Right lobe of liver (tissue), 6 donors: Measurements from ENCODE around the gene ABL1. TPM values are rescaled to one million over a fixed set of nuclear protein-coding genes. Genes with fewer than 3 reads are reported as not detected.

ENCODE experiments used
- ATAC-seq, 4 donors: fragments of 200-7000 bp; cut with Tn5 transposase; one replicate each; pipeline ENCODE4 v1.9.1; 2020; ENCODE audit warnings: mild to moderate bottlenecking in 4 of 4, moderate library complexity in 4 of 4
- DNase-seq, 3 donors: peaks; one replicate each; pipeline ENCODE4 v3.0.0-alpha.2; 2020
- H3K27ac ChIP-seq, 3 donors: fragments of 200-600 bp; one replicate each; pipeline ENCODE4 v1.8.0; 2022
- H3K27me3 ChIP-seq, 2 donors: fragments of 200-600 bp; one replicate each; pipeline ENCODE4 v1.8.0; 2022
- H3K36me3 ChIP-seq, 4 donors: fragments of 200-600 bp; sonication (generic) in 1 of 4; one replicate each; pipeline versions ENCODE4 v1.5.1 to v1.8.0; 2017 to 2022; ENCODE audit warnings: control low read depth in 1 of 4
- H3K4me1 ChIP-seq, 4 donors: fragments of 200-600 bp; sonication (generic) in 1 of 4; one replicate each; pipeline versions ENCODE4 v1.5.1 to v1.8.0; 2017 to 2022; ENCODE audit warnings: control low read depth in 1 of 4
- H3K4me3 ChIP-seq, 3 donors: fragments of 200-600 bp; one replicate each; pipeline ENCODE4 v1.8.0; 2022
- H3K9me3 ChIP-seq, 4 donors: fragments of 200-600 bp; sonication (generic) in 1 of 4; one replicate each; pipeline versions ENCODE4 v1.5.1 to v1.8.0; 2017 to 2022; ENCODE audit warnings: control low read depth in 1 of 4
- CTCF ChIP-seq, 4 donors: fragments of 200-600 bp in 3 of 4; fragments of 450-650 bp in 1 of 4; IDR thresholded peaks; one replicate each; pipeline versions ENCODE4 v1.5.1 to v1.8.0; 2016 to 2022; ENCODE audit warnings: antibody characterized with exemption in 4 of 4, mild to moderate bottlenecking in 2 of 4
- POLR2A ChIP-seq: fragments of 450-650 bp; IDR thresholded peaks from one replicate; pipeline ENCODE4 v1.6.1; 2017; ENCODE audit warnings: antibody characterized with exemption, mild to moderate bottlenecking
- WGBS: methylation state at CpG from one replicate; pipeline ENCODE4 v1.1.6; 2018; ENCODE audit warnings: low coverage, low lambda C conversion rate; ENCODE audit not compliant: insufficient coverage; ENCODE audit errors: missing lambda C conversion rate; 5-methylcytosine and 5-hydroxymethylcytosine counted together
- intact Hi-C, 2 donors: fragments of 100-400 bp; cut with DNase I; formaldehyde crosslinking; loops; one replicate each; pipeline versions ENCODE4 v1.11.2 to v1.14.1; 2022
- total RNA-seq, 6 experiments: library from RNA; depleted of rRNA in 2 of 6; stranded (reverse); fragments of >200 nt in 2 of 6; fragmentation: NEBNext Ultra II Directional in 3 of 6; extraction: Animal tissue kit (Norgen Biotek cat#: 25700) in 3 of 6; gene quantifications; one replicate each; pipeline versions ENCODE4 v1.1.0 to v1.2.4, GENCODE V29; 2016 to 2023
- donor health status: DM: no; HTN: yes; CAD: no.
- donor health status: DM: no; HTN: no; CAD: no.
- donor health status: DM: no; HTN: no; CAD: no.
- donor health status: DM: no; HTN: yes; CAD: no.
- donor health status: DM: no; HTN: yes; CAD: no.

ABL1 gene
- total RNA-seq, 6 experiments from 2014 or later = 17.0 to 25.8 (median 18.8) TPM

- WGBS = 72% methylated on average over 18 of the region's 22 CpGs
- peaks cover 0 to 3% (median 0%) of the 10 kb centered on the region in 4 donors for H3K4me1 ChIP-seq
- H3K4me3 ChIP-seq = no peak overlapping the region
- peak; percentile 40 to 61 (median 42) for ATAC-seq
- no peak for TF ChIP-seq POLR2A
- TF ChIP-seq CTCF (IDR thresholded peaks at IDR 0.05) = no peak
- peak in 1 of 3 donors; percentile 59 for DNase-seq
- H3K27ac ChIP-seq = no peak overlapping the region
- intact Hi-C loops = no loop called here
- no peaks in the 10 kb centered on the region for H3K27me3 ChIP-seq
- no peaks in the 10 kb centered on the region for H3K9me3 ChIP-seq
- peaks cover 0 to 24% (median 6%) of the 10 kb centered on the region in 4 donors for H3K36me3 ChIP-seq
These were observed 23.0 kb downstream of the ABL1 start for GRCh38 chr9:130857864-130858738.

- Histone ChIP-seq H3K27ac (peak overlapping the region in 1 of 3 donors; percentile 33), H3K4me3 (no peak overlapping the region), H3K27me3 (no peaks in the 10 kb centered on the region), H3K36me3 (peaks cover 0 to 23% (median 5%) of the 10 kb centered on the region in 4 donors), H3K4me1 (peaks cover 0 to 3% (median 0%) of the 10 kb centered on the region in 4 donors), H3K9me3 (no peaks in the 10 kb centered on the region)
- intact Hi-C loops = no loop called here
- TF ChIP-seq CTCF (IDR thresholded peaks at IDR 0.05) (no peak), POLR2A (no peak)
- 78% methylated on average over 12 of the region's 20 CpGs for WGBS
- ATAC-seq = no peak
- no peak for DNase-seq
These were observed 24.0 kb downstream of the ABL1 start for GRCh38 chr9:130858739-130859705.

GRCh38 chr9:130860458-130861316 lies 25.6 kb downstream of the ABL1 start:
- peak overlapping the region in 2 of 3 donors; percentile 16 to 68 for H3K27ac ChIP-seq
- peak in 2 of 4 donors; percentile 12 to 19 for TF ChIP-seq CTCF (IDR thresholded peaks at IDR 0.05)
- TF ChIP-seq POLR2A = no peak
- no peaks in the 10 kb centered on the region for H3K27me3 ChIP-seq
- 83% methylated on average over 6 of the region's 28 CpGs for WGBS
- DNase-seq (peak in 2 of 3 donors; percentile 68 to 70), ATAC-seq (peak; percentile 70 to 87 (median 82))
- H3K9me3 ChIP-seq = no peaks in the 10 kb centered on the region
- no peak overlapping the region for H3K4me3 ChIP-seq
- H3K4me1 ChIP-seq = peaks cover 0 to 3% (median 0%) of the 10 kb centered on the region in 4 donors
- peaks cover 0 to 10% (median 3%) of the 10 kb centered on the region in 4 donors for H3K36me3 ChIP-seq
- intact Hi-C loops = loop anchor here (5.0 to 10.0 kb wide), 3 partner anchors 86 to 153 kb away; no protein-coding TSS in a partner anchor
